HG02623 (cell line): ENCODE results near the gene SLC7A11.
A peak's percentile ranks its signal among the peaks of the same experiment; 100 is the strongest.
"Not testable (repeated sequence)": the region's sequence is repeated elsewhere in the genome, so short reads cannot be mapped to it uniquely, and the experiment has no call there.

ENCODE experiments used
- ATAC-seq: cut with Tn5 transposase; IDR thresholded peaks from one replicate; pipeline ENCODE4 v1.9.1; 2021; ENCODE audit warnings: moderate library complexity; ENCODE audit not compliant: unreplicated experiment

The SLC7A11 gene

GRCh38 chr4:138243369-138243768 is 1.2 kb upstream of the SLC7A11 start:
- no peak for ATAC-seq

- no peak for ATAC-seq
Measured at GRCh38 chr4:138242834-138243156, 646 bp upstream of the SLC7A11 start.

- no peak for ATAC-seq
Measured at GRCh38 chr4:138241281-138242075, 671 bp downstream of the SLC7A11 start.

DNA sequence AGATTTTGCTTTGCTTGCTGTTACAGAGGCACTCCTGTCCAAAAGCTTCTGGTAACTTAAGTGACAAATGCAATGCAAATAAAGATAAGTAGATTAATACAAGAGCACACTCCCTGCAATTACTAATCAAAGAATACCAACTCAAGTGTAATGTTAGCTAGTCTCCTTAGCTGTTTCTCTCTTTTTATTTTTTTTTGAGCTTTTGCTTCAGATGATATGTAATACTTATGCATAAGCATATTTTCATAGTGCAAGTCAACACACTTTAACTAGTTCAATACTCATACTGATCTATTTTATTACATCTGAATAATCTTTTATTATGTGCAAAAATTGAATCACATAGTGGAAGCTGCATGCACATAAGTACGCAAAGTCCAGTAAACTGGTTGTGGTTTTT is 2.7 kb downstream of the SLC7A11 start:
- no peak for ATAC-seq

DNA sequence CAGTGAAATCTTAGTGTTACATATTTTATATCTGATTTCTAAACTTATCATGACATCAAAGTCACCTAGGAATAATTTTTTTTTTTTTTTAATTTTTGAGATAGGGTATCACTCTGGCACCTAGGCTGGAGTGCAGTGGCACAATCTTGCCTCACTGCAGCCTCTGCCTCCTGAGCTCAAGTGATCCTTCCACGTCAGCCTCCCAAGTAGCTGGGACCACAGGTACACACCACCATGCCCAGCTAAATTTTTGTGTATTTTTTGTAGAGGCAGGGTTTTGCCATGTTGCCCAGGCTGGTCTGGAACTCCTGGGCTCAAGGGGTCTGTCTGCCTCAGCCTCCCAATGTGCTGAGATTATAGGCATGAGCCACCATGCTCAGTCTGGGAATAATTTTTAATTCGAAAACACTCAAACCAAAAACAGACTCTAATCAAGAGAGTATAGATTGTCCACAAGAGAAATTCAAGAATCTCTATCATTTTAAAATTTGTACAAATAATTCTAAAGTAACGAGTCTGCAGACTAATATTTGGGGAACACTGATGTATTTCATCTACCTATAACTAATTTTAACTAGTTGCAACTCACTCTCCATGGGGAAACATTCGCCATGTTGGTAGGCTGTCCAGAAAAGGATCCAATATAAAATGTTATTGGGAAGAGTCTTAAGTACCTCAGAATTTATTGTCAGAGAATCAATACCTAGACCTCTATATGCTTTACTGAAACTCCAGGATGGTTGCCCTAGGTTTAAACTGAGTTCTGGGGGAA is 3.4 kb downstream of the SLC7A11 start:
- no peak for ATAC-seq

- not testable (repeated sequence) for ATAC-seq
Measured at GRCh38 chr4:138237132-138237531, 5.0 kb downstream of the SLC7A11 start.

GRCh38 chr4:138236037-138236436 is 6.1 kb downstream of the SLC7A11 start:
- no peak for ATAC-seq

GRCh38 chr4:138235419-138235952 is 6.7 kb downstream of the SLC7A11 start:
- peak; percentile 44 for ATAC-seq

- ATAC-seq, result no peak
Measured at GRCh38 chr4:138234248-138234647, 7.9 kb downstream of the SLC7A11 start.

DNA sequence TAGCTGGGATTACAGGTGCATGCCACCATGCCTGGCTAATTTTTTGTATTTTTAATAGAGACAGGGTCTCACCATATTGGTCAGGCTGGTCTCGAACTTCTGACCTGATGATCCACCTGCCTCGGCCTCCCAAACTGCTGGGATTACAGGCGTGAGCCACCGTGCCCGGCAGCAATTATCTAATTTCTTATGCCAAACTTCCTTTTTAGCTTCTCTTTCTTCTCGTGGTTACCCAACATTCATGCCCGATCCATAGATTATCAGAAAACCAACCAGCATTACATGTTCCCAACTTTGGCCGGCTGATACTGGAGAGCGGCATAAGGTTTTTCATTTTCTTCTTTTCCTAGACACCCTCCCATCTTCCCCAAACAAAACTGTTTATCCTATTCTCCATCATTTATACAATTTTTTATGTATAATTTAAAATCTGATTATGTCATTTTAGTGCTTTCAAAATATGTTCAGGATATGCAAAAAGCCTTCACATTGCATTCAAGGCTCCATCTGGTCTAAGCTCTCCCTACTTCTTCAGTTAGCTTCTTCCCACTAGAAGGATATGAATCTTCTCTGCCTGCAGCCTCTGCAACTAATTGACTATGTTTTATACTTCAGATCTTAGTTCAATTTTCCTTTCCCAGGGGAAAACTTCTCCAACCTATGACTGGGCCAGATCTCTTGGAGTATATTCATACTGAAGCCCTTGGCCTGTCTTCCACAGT is 8.7 kb downstream of the SLC7A11 start:
- ATAC-seq, result no peak

DNA sequence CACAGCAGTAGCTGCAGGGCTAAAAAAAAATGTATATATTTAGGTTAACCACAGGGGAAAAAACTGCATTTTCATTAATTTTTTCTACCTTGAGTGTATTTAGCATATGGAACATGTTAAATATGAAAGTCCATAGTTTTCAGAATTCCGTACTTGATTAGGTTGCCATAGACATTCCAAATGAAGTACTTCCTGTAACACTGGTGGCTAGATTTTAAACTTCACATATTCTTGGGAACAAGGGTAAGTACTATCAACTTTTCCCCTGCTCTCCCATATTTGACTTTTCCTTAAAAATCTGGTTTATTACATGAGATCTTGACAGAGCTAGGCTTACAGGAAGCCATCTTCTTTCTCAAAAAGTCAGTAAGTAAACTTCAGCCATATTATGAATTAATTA is 9.8 kb downstream of the SLC7A11 start:
- ATAC-seq, result no peak

DNA sequence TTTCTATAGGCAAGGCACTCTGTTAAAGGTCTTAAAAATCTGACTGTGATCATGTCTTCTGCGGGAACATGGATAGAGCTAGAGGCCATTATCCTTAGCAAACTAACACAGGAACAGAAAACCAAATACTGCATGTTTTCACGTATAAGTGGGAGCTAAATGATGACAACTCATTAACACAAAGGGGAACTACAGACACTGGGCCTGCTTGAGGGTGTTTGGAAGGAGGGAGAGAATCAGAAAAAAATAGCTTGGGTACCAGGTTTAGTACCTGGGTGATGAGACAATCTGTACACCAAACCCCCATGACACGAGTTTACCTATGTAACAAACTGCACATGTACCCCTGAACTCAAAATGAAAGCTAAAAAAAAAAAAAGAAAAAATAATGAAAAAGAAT is 12.1 kb downstream of the SLC7A11 start:
- no peak for ATAC-seq

- ATAC-seq, result no peak
Measured at GRCh38 chr4:138229160-138229559, 13.0 kb downstream of the SLC7A11 start.

- ATAC-seq, result no peak
Measured at GRCh38 chr4:138226351-138226750, 15.8 kb downstream of the SLC7A11 start.

GRCh38 chr4:138225477-138225876 is 16.7 kb downstream of the SLC7A11 start:
- ATAC-seq, result no peak

DNA sequence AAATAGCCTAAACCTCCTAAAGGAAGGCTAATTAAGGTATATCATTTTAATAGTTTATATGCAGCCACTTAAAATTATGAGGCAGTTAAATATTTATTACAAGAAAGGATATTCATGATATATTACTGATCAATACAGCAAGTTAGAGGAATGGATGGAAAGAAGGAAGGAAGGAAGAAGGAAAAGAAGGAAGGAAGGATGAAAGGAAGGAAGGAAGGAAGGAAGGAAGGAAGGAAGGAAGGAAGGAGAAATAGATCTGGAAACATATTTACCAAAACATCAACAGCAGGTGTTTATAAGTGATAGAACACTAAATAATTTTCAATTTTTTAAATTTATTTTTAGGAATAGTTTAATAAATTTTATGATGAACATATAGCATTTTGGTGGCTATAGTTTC is 17.5 kb downstream of the SLC7A11 start:
- no peak for ATAC-seq

- ATAC-seq, result peak; percentile 67
Measured at GRCh38 chr4:138223231-138223910, 18.8 kb downstream of the SLC7A11 start.

GRCh38 chr4:138222046-138222445 is 20.1 kb downstream of the SLC7A11 start:
- no peak for ATAC-seq

DNA sequence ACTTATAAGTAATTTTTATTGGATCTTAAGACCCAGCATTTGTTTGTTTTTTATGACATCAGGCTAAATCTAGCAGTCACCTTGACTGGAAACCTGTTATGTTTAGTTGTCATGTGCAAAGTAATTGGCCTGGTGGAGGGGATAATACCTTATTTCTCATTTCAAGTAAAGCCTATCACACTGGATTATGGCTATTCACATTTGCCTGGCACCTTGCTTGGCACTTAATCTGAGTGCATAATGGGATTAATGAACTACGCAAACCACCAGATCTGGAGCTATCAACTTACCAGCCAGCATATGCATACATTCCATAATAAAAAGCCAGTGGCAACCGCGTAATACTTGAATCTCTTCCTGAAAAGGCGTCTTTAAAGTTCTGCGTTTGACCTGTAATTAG is 23.2 kb downstream of the SLC7A11 start:
- no peak for ATAC-seq

GRCh38 chr4:138217567-138217966 is 24.6 kb downstream of the SLC7A11 start:
- ATAC-seq, result no peak

- ATAC-seq, result no peak
Measured at GRCh38 chr4:138216272-138216867, 25.8 kb downstream of the SLC7A11 start.
